ENCODE results near the gene EZH1.
"Not testable (repeated sequence)": the region's sequence is repeated elsewhere in the genome, so short reads cannot be mapped to it uniquely, and the experiment has no call there.

The EZH1 gene

DNA sequence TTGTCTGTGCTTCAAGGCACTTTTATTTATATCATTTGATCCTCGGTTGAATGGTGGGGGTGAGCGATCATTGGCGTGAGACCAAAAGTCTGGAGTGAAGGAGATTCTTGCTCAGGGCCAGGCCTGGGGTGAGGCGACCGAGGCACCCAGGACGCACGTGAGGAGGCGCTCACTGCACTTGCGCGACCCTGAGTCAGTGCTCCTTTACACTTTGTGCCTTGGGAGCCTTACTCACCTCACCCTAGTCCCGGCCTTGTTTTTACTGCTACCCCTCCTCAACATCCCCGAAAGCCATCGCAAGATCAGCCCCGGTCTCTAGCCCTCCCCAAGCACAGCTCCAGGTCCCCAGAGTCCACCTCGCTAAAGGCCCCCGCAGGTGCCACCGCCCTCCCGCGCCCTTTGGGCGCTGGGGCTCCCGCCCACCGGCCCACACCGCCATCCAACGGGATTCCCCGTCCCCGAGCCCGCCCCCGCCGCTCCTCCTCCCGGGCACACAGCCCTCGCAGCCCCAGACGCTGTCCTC lies 496 bp downstream of the EZH1 start:
- Histone ChIP-seq H3K9me3 (ENCODE audit: control insufficient read depth in 1 of 2, low read length in 2 of 2) (no peaks in the 10 kb centered on the region), H3K4me3 (ENCODE audit: low read depth in 1 of 2, low read length in 2 of 2) (peak overlapping the region; percentile 76 to 78), H3K27ac (ENCODE audit: low read length) (peak overlapping the region; percentile 81), H3K4me1 (ENCODE audit: control insufficient read depth in 1 of 2, insufficient read depth in 2 of 2, low read length in 2 of 2) (peaks cover 8 to 16% of the 10 kb centered on the region in 2 donors), H3K36me3 (ENCODE audit: control insufficient read depth in 1 of 2, insufficient read depth in 2 of 2, low read length in 2 of 2) (no peaks in the 10 kb centered on the region), H3K27me3 (ENCODE audit: low read depth, low read length) (no peaks in the 10 kb centered on the region)

DNA sequence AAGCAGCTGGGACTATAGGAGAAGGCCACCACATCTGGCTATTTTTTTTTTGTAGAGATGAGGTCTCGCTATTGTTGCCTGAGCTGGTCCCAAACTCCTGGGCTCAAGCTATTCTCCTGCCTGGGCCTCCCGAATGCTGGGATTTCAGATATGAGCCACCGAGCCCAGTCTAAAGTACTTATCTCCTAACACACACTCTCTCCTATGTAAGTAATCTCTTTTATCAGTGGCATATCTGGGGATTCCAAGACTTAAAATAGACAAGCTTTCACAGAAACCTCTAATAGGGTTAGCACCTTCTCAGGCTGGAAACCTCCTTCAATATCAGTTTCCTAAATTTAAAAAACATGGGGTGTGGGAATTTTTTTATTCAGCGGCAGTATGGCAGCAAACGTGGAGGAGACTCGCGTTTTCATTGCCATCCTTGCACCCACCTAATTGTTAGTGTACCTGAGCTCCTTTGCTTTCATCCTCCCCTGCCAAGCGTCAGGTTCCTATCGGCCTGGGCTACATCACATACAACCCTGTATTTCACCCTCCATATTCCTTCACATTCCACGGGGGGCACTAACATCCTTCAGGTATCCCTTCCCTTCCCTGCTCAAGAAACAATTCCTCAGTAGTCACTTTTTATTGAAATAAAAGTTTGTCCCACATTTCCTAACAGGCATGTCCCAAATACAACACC lies 1.1 kb downstream of the EZH1 start:
- peak overlapping the region; percentile 76 to 78 for H3K4me3 ChIP-seq (ENCODE audit: low read depth in 1 of 2, low read length in 2 of 2)
- H3K27ac ChIP-seq (ENCODE audit: low read length) = peak overlapping the region; percentile 81
- H3K36me3 ChIP-seq (ENCODE audit: control insufficient read depth in 1 of 2, insufficient read depth in 2 of 2, low read length in 2 of 2) = no peaks in the 10 kb centered on the region
- H3K4me1 ChIP-seq (ENCODE audit: control insufficient read depth in 1 of 2, insufficient read depth in 2 of 2, low read length in 2 of 2) = peaks cover 7 to 16% of the 10 kb centered on the region in 2 donors
- no peaks in the 10 kb centered on the region for H3K27me3 ChIP-seq (ENCODE audit: low read depth, low read length)
- H3K9me3 ChIP-seq (ENCODE audit: control insufficient read depth in 1 of 2, low read length in 2 of 2) = no peaks in the 10 kb centered on the region

DNA sequence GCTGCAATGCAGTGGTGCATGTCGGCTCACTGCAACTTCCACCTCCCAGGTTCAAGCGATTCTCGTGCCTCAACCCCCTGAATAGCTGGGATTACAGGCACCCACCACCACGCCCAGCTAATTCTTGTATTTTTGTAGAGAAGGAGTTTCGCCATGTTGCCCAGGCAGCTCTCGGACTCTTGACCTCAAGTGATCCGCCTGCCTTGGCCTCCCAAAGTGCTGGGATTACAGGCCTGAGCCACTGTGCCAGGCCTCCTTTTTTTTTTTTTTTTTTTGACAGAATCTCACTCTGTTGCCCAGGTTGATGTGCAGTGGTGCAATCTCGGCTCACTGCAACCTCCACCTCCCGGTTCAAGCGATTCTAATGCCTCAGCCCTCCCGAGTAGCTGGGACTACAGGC lies 1.9 kb downstream of the EZH1 start:
- not testable (repeated sequence) for H3K36me3 ChIP-seq (ENCODE audit: control insufficient read depth in 1 of 2, insufficient read depth in 2 of 2, low read length in 2 of 2); H3K27ac ChIP-seq (ENCODE audit: low read length); H3K4me3 ChIP-seq (ENCODE audit: low read depth in 1 of 2, low read length in 2 of 2); H3K9me3 ChIP-seq (ENCODE audit: control insufficient read depth in 1 of 2, low read length in 2 of 2); H3K27me3 ChIP-seq (ENCODE audit: low read depth, low read length)
- peaks cover 7 to 16% of the 10 kb centered on the region in 2 donors for H3K4me1 ChIP-seq (ENCODE audit: control insufficient read depth in 1 of 2, insufficient read depth in 2 of 2, low read length in 2 of 2)

DNA sequence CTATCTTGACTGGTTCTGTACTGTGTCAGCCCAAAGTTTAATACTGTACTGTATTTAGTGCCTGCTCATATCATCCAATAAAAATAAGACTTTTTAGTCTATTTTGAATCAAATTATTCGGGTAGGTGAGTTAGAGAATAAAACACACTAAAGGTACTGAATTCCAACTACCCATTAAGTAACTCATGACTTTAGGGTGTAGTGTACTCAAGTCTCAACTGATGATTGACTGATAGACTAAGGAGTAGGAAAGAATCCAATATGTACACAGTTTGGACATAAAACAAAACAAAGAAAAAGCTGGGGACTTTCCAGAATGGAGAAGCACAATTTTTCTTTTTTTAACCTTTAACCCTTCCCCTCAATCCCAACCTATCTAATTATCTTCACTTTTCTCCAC lies 4.1 kb downstream of the EZH1 start:
- Histone ChIP-seq H3K4me3 (ENCODE audit: low read depth in 1 of 2, low read length in 2 of 2) (no peak overlapping the region), H3K4me1 (ENCODE audit: control insufficient read depth in 1 of 2, insufficient read depth in 2 of 2, low read length in 2 of 2) (peaks cover 7 to 16% of the 10 kb centered on the region in 2 donors), H3K36me3 (ENCODE audit: control insufficient read depth in 1 of 2, insufficient read depth in 2 of 2, low read length in 2 of 2) (no peaks in the 10 kb centered on the region), H3K9me3 (ENCODE audit: control insufficient read depth in 1 of 2, low read length in 2 of 2) (no peaks in the 10 kb centered on the region), H3K27ac (ENCODE audit: low read length) (no peak overlapping the region), H3K27me3 (ENCODE audit: low read depth, low read length) (no peaks in the 10 kb centered on the region)

DNA sequence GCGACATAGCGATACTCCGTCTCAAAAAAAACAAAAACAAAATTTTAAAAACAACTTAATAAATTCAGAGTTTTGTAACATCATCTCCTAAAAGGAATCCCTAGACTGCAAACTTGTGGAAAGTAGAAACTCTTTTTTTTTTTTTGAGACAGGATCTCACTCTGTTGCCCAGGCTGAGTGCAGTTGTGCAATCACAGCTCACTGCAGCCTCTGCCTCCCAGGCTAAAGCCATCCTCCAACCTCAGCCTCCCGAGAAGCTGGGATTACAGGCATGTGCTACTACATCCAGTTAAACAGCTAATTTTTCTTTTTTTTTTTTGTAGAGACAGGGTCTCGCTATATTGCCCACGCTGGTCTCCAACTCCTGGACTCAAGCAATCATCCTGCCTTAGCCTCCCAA lies 19.7 kb downstream of the EZH1 start:
- H3K36me3 ChIP-seq (ENCODE audit: control insufficient read depth in 1 of 2, insufficient read depth in 2 of 2, low read length in 2 of 2) = peaks cover 32 to 58% of the 10 kb centered on the region in 2 donors
- no peak overlapping the region for H3K4me3 ChIP-seq (ENCODE audit: low read depth in 1 of 2, low read length in 2 of 2)
- no peaks in the 10 kb centered on the region for H3K27me3 ChIP-seq (ENCODE audit: low read depth, low read length)
- no peaks in the 10 kb centered on the region for H3K9me3 ChIP-seq (ENCODE audit: control insufficient read depth in 1 of 2, low read length in 2 of 2)
- H3K4me1 ChIP-seq (ENCODE audit: control insufficient read depth in 1 of 2, insufficient read depth in 2 of 2, low read length in 2 of 2) = no peaks in the 10 kb centered on the region
- H3K27ac ChIP-seq (ENCODE audit: low read length) = no peak overlapping the region

DNA sequence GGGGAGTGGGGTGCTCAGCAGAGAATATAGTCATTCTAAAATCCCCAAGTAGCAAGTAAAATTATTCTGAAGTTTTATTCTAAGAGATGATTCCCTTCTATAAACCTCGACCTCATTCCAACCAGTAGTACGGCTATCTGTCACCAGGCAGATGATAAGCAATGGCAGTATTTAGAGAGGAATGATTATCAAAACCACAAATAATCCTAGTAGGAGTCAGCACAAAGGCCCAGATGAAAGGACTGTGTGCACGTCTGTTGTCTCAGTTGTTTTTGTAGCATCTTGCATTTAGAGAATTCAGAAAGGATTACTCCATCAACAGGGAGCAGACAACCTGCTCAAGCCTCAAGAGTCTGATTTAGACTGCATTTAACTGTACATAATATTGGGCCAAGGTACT lies 21.2 kb downstream of the EZH1 start:
- H3K36me3 ChIP-seq (ENCODE audit: control insufficient read depth in 1 of 2, insufficient read depth in 2 of 2, low read length in 2 of 2) = peaks cover 33 to 58% of the 10 kb centered on the region in 2 donors
- H3K4me3 ChIP-seq (ENCODE audit: low read depth in 1 of 2, low read length in 2 of 2) = no peak overlapping the region
- H3K27ac ChIP-seq (ENCODE audit: low read length) = no peak overlapping the region
- no peaks in the 10 kb centered on the region for H3K9me3 ChIP-seq (ENCODE audit: control insufficient read depth in 1 of 2, low read length in 2 of 2)
- H3K27me3 ChIP-seq (ENCODE audit: low read depth, low read length) = no peaks in the 10 kb centered on the region
- H3K4me1 ChIP-seq (ENCODE audit: control insufficient read depth in 1 of 2, insufficient read depth in 2 of 2, low read length in 2 of 2) = no peaks in the 10 kb centered on the region

DNA sequence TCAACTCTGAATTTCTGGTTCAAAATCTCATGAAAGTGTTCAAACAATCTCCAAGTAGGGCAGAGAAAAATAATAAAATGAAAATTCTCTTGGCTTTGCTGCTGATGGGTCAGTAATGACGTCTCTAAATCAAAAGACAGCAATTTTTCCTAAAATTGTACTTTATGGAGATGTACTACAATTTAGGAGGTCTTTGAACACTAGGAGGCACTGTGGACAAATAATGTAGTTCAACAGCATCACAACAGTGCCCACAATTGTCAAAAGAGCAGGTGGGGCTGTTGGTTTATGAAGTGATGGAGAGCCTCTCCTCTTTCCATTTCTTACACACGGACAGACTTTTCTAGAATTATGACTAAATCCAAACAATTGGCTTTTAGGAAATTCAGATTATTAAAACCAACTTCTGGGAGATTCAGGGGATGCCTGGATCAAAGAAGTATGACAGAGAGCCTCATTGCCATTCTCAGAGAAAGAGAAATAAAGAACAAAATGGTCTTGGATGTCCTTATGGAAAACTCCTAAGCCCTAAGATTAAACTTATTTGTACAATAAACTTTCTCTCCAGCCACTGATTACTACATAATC lies 23.8 kb downstream of the EZH1 start:
- Histone ChIP-seq H3K9me3 (ENCODE audit: control insufficient read depth in 1 of 2, low read length in 2 of 2) (no peaks in the 10 kb centered on the region), H3K36me3 (ENCODE audit: control insufficient read depth in 1 of 2, insufficient read depth in 2 of 2, low read length in 2 of 2) (peaks cover 52 to 69% of the 10 kb centered on the region in 2 donors), H3K27ac (ENCODE audit: low read length) (no peak overlapping the region), H3K27me3 (ENCODE audit: low read depth, low read length) (no peaks in the 10 kb centered on the region), H3K4me1 (ENCODE audit: control insufficient read depth in 1 of 2, insufficient read depth in 2 of 2, low read length in 2 of 2) (no peaks in the 10 kb centered on the region), H3K4me3 (ENCODE audit: low read depth in 1 of 2, low read length in 2 of 2) (no peak overlapping the region)

DNA sequence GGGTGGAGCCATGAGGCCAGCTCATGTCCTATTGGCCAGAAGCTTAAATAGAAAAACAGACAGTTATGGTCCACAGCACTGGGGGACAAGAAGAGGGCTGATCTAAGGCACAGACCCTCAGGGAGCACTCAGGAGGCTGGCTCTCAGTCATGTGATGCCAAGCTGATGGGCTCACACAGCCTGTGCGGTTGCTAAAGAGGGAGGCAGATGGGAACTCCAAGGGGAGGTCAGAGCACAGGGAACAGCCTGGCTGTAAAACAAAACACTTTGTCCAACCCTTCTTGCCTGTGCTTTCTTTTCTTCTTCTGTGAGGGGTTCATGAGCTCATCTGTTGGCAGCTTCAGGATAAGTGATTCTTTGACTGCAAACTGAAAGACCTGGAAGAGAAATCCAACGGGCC lies 35.3 kb downstream of the EZH1 start:
- Histone ChIP-seq H3K9me3 (ENCODE audit: control insufficient read depth in 1 of 2, low read length in 2 of 2) (no peaks in the 10 kb centered on the region), H3K36me3 (ENCODE audit: control insufficient read depth in 1 of 2, insufficient read depth in 2 of 2, low read length in 2 of 2) (peaks cover 74 to 92% of the 10 kb centered on the region in 2 donors), H3K4me1 (ENCODE audit: control insufficient read depth in 1 of 2, insufficient read depth in 2 of 2, low read length in 2 of 2) (no peaks in the 10 kb centered on the region), H3K27me3 (ENCODE audit: low read depth, low read length) (no peaks in the 10 kb centered on the region), H3K27ac (ENCODE audit: low read length) (no peak overlapping the region), H3K4me3 (ENCODE audit: low read depth in 1 of 2, low read length in 2 of 2) (no peak overlapping the region)

DNA sequence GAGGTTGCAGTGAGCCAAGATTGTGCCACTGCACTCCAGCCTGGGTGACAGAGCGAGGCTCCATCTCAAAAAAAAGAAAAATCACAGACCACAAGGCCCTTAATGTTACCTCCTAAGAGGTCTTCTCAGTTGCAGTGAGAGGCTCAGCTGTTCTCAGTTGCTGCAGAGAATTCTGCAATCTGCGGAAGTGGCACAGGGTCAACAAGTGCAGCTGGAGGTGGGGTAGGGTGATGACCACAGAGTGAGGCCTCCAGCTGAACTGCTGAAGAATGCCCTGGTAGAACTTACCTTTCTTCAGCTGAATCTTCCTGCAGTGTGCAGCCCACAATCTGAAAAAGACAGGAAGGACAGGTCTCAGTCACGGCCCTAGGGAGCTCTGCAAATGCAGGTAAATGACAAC lies 36.3 kb downstream of the EZH1 start:
- Histone ChIP-seq H3K27me3 (ENCODE audit: low read depth, low read length) (no peaks in the 10 kb centered on the region), H3K27ac (ENCODE audit: low read length) (no peak overlapping the region), H3K9me3 (ENCODE audit: control insufficient read depth in 1 of 2, low read length in 2 of 2) (no peaks in the 10 kb centered on the region), H3K4me1 (ENCODE audit: control insufficient read depth in 1 of 2, insufficient read depth in 2 of 2, low read length in 2 of 2) (no peaks in the 10 kb centered on the region), H3K4me3 (ENCODE audit: low read depth in 1 of 2, low read length in 2 of 2) (no peak overlapping the region), H3K36me3 (ENCODE audit: control insufficient read depth in 1 of 2, insufficient read depth in 2 of 2, low read length in 2 of 2) (peaks cover 74 to 95% of the 10 kb centered on the region in 2 donors)

DNA sequence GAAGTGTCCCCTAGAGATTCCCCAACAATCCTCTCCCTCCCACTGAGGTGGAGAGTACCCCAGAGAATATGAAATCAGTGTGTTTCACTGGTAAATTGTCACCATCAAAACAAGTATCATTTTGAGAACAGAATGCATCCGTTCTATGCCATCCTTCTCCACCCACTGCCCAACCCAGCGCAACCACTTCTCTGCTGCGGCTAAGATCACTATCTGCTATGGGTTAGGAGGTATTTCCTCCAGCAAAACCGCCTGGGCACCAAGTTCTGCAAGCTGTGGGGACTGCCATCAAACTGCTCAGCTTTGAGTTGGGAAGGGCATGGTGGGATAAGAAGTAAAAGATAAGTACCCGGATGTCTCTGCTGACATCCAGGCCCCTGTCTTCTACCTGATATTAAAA lies 38.1 kb downstream of the EZH1 start:
- Histone ChIP-seq H3K4me3 (ENCODE audit: low read depth in 1 of 2, low read length in 2 of 2) (no peak overlapping the region), H3K9me3 (ENCODE audit: control insufficient read depth in 1 of 2, low read length in 2 of 2) (no peaks in the 10 kb centered on the region), H3K27ac (ENCODE audit: low read length) (no peak overlapping the region), H3K36me3 (ENCODE audit: control insufficient read depth in 1 of 2, insufficient read depth in 2 of 2, low read length in 2 of 2) (peaks cover 72 to 97% of the 10 kb centered on the region in 2 donors), H3K27me3 (ENCODE audit: low read depth, low read length) (no peaks in the 10 kb centered on the region), H3K4me1 (ENCODE audit: control insufficient read depth in 1 of 2, insufficient read depth in 2 of 2, low read length in 2 of 2) (no peaks in the 10 kb centered on the region)

DNA sequence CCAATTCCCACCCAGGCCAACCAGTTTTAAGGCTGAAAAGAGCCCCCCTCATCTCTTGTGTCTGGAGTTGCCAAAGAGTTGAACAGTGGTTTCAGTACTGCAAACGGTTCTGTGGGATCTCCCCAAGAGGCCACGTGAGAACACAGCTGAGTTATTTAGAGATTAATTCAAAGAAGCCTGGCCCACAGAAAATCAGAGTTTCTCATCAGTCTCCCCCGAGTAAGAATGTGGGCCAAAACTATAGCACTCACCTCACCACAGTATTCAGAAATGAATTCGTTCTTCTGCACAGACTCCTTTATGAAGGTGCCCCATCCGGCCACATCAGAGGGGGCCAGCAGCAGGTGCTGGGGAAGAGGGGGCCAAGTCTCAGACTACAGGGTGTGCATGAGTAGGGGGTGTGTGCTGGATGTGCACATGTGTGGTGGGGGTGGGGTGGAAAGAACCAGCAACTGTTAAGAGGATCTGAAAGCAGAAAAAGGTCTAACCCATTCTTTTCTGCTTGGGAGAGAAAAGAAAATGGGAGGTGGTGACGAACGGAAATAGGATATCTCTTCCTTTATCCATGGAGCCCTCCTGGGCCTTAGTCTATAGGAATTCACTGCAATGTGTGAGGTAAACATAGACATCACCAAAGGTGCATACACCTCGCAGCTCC lies 39.9 kb downstream of the EZH1 start:
- Histone ChIP-seq H3K27me3 (ENCODE audit: low read depth, low read length) (no peaks in the 10 kb centered on the region), H3K4me1 (ENCODE audit: control insufficient read depth in 1 of 2, insufficient read depth in 2 of 2, low read length in 2 of 2) (no peaks in the 10 kb centered on the region), H3K4me3 (ENCODE audit: low read depth in 1 of 2, low read length in 2 of 2) (no peak overlapping the region), H3K36me3 (ENCODE audit: control insufficient read depth in 1 of 2, insufficient read depth in 2 of 2, low read length in 2 of 2) (peaks cover 72 to 98% of the 10 kb centered on the region in 2 donors), H3K9me3 (ENCODE audit: control insufficient read depth in 1 of 2, low read length in 2 of 2) (no peaks in the 10 kb centered on the region), H3K27ac (ENCODE audit: low read length) (no peak overlapping the region)
